Muscle of leg (tissue), 11 donors: ENCODE results near the gene APOBEC2. TPM values are rescaled to one million over a fixed set of nuclear protein-coding genes. Genes with fewer than 3 reads are reported as not detected.

ENCODE experiments used
- DNase-seq: peaks from one replicate; pipeline ENCODE4 v3.0.0; 2013
- H3K27ac ChIP-seq: one replicate; pipeline ENCODE4 v1.5.1; 2013; ENCODE audit warnings: mild to moderate bottlenecking, low read length, control low read depth
- H3K27me3 ChIP-seq: one replicate; pipeline ENCODE4 v1.6.1; 2013; ENCODE audit warnings: low read length; ENCODE audit not compliant: control insufficient read depth, insufficient read depth
- H3K36me3 ChIP-seq: one replicate; pipeline ENCODE4 v1.6.1; 2013; ENCODE audit warnings: low read length; ENCODE audit not compliant: control insufficient read depth, insufficient read depth
- H3K4me1 ChIP-seq: one replicate; pipeline ENCODE4 v1.6.1; 2013; ENCODE audit warnings: low read length; ENCODE audit not compliant: control insufficient read depth, insufficient read depth
- H3K4me3 ChIP-seq: one replicate; pipeline ENCODE4 v1.5.1; 2013; ENCODE audit warnings: low read length, control low read depth
- H3K9me3 ChIP-seq: replicated peaks from 2 replicates; pipeline ENCODE4 v1.6.1; 2013; ENCODE audit warnings: low read depth, low read length; ENCODE audit not compliant: control insufficient read depth
- WGBS: methylation state at CpG from one replicate; pipeline ENCODE4 v1.1.5; 2013; ENCODE audit warnings: missing lambda C conversion rate; ENCODE audit not compliant: insufficient coverage; 5-methylcytosine and 5-hydroxymethylcytosine counted together
- polyA plus RNA-seq, 8 donors: library from polyadenylated mRNA; unstranded; fragments of 120-200 nt; gene quantifications; one replicate each; pipeline versions ENCODE4 v1.2.1 to v1.2.3, GENCODE V29; 2013; ENCODE audit warnings: inconsistent platforms in 1 of 8, low replicate concordance in 1 of 8; ENCODE audit not compliant: insufficient read length in 8 of 8, insufficient read depth in 1 of 8
- total RNA-seq: library from RNA; stranded (reverse); fragments of 120-200 nt; gene quantifications from one replicate; pipeline ENCODE4 v1.2.4, GENCODE V29; 2013

The APOBEC2 gene
- total and polyA plus RNA-seq, 9 donors = 281 to 891 (median 488) TPM

- Histone ChIP-seq H3K4me3 (no peak overlapping the region), H3K27me3 (no peaks in the 10 kb centered on the region), H3K9me3 (peaks cover 3% of the 10 kb centered on the region), H3K4me1 (no peaks in the 10 kb centered on the region), H3K36me3 (no peaks in the 10 kb centered on the region), H3K27ac (no peak overlapping the region)
- no peak for DNase-seq
- WGBS = 91% methylated on average over 1 of the region's 1 CpG
These were observed 35.3 kb upstream of the APOBEC2 start for GRCh38 chr6:41017663-41018062.

- Histone ChIP-seq H3K36me3 (no peaks in the 10 kb centered on the region), H3K27me3 (no peaks in the 10 kb centered on the region), H3K27ac (no peak overlapping the region), H3K4me1 (peaks cover 5% of the 10 kb centered on the region), H3K9me3 (peaks cover 3% of the 10 kb centered on the region), H3K4me3 (no peak overlapping the region)
- no peak for DNase-seq
- 100% methylated on average over 1 of the region's 3 CpGs for WGBS
These were observed 31.2 kb upstream of the APOBEC2 start for GRCh38 chr6:41021832-41022231.

DNA sequence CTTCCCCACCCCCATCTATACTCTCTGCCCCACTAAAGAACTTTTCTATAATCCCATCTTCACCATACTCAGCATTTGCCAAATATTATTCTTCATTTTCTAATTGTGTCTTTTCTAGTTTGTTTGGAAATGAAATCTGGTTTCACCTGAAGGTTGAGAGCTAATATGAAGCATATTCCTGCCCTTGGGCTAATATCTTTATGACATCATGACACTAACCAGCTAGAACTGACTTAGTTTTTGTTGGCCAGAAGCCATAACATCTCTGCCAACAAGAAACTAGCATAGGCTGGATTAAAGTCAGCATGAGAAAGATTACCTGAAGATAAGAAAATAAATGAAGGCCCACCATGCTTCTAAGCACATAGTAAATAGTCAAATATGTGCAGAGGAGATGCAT lies 30.7 kb upstream of the APOBEC2 start:
- no peak for DNase-seq
- H3K27me3 ChIP-seq = no peaks in the 10 kb centered on the region
- no peak overlapping the region for H3K4me3 ChIP-seq
- H3K4me1 ChIP-seq = peaks cover 9% of the 10 kb centered on the region
- no peak overlapping the region for H3K27ac ChIP-seq
- H3K36me3 ChIP-seq = no peaks in the 10 kb centered on the region
- peaks cover 3% of the 10 kb centered on the region for H3K9me3 ChIP-seq

DNA sequence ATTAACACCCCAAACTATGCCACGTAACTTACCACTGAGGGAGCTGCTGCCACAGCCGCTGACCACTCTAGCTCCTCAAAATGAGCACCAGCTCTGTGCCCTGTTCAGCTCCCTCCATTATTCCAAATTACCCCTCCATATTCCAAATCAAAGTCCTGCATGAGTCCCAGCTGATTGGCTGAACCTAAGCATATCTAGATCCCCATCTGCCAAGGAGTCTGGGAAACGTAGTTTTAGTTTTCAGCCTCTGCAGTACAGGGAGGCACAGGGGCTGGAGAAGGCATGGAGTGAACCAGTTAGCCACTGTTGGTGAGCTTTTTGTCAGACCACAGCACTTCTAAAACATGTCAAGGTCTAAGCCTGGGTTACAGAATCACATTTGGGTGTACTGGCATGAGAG lies 29.9 kb upstream of the APOBEC2 start:
- Histone ChIP-seq H3K36me3 (no peaks in the 10 kb centered on the region), H3K9me3 (peaks cover 3% of the 10 kb centered on the region), H3K27me3 (no peaks in the 10 kb centered on the region), H3K4me3 (no peak overlapping the region), H3K27ac (no peak overlapping the region), H3K4me1 (peaks cover 15% of the 10 kb centered on the region)
- WGBS = 100% methylated on average over 2 of the region's 3 CpGs
- DNase-seq = no peak

- peaks cover 28% of the 10 kb centered on the region for H3K4me1 ChIP-seq
- peak; percentile 30 for DNase-seq
- no peaks in the 10 kb centered on the region for H3K27me3 ChIP-seq
- H3K36me3 ChIP-seq = no peaks in the 10 kb centered on the region
- H3K9me3 ChIP-seq = no peaks in the 10 kb centered on the region
- no peak overlapping the region for H3K4me3 ChIP-seq
- H3K27ac ChIP-seq = no peak overlapping the region
- WGBS = 82% methylated on average over 2 of the region's 3 CpGs
These were observed 27.0 kb upstream of the APOBEC2 start for GRCh38 chr6:41025966-41026530.

DNA sequence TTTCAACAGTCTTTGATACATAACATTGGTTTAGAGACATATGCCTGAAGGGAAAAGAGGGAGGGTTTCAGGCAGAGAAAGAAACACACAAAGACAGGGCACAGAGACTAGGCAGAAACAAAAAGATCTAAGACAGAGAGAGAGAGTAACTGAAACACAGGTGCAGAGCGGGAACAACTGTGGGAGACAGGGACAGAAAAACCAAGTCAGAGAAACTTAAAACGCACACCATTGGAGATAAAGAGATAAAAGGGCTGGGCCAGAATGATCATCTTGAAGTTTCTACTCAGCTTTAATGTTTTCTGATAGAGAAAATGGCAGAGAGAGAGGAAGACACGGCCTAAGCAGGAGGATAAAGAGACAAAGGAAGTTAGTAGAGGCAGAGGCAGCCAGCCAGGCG lies 25.8 kb upstream of the APOBEC2 start:
- Histone ChIP-seq H3K27me3 (no peaks in the 10 kb centered on the region), H3K4me3 (peak overlapping the region; percentile 57), H3K36me3 (no peaks in the 10 kb centered on the region), H3K9me3 (no peaks in the 10 kb centered on the region), H3K4me1 (peaks cover 28% of the 10 kb centered on the region), H3K27ac (peak overlapping the region; percentile 75)
- WGBS = 31% methylated on average over 3 of the region's 4 CpGs
- DNase-seq = no peak

- Histone ChIP-seq H3K4me3 (peak overlapping the region; percentile 57), H3K36me3 (no peaks in the 10 kb centered on the region), H3K27me3 (no peaks in the 10 kb centered on the region), H3K9me3 (no peaks in the 10 kb centered on the region), H3K27ac (peak overlapping the region; percentile 81), H3K4me1 (peaks cover 28% of the 10 kb centered on the region)
- peak; percentile 89 for DNase-seq
- 0% methylated on average over 45 of the region's 45 CpGs for WGBS
These were observed 25.0 kb upstream of the APOBEC2 start for GRCh38 chr6:41027799-41028560.

DNA sequence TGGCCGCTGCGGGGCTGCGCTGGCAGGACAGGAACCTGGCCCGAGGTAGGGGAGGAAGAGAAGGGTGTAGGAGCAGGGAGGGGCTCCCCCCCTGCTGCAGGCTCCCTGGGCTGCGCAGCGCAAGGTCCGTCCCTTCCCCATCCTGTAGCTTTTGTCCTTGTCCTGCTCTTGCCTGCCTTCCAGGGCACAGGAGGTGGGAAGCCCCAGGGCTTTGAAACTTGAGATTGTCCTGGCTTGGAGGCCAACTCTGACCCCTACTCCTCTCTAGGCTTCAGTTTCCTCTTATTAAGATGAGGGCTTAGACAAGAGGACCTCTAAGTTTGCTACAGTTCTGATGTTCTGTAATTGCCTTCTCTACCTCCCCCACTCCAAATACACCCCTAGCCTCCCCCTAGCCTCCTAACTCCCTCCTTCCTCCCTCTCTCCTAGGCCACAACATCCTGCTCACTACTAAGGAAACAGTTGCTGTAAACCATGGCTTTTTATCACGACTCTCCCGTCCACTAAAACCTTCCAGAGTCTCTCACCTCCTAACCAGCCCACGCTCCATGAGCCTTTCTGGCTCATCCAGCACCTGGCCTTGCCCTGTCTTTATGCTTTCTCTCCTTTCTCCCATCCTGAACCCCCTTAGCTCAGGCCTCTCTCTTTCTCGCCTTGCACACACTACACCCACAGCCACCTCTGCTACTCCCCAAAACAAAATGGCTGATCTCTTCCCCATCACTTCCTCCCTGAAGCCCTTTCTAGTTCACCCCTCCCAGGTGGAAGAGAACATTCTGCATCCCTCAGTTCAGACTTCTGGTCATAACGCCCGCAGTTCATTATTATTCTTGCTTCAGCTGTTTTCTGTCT lies 24.2 kb upstream of the APOBEC2 start:
- 41% methylated on average over 7 of the region's 13 CpGs for WGBS
- peaks cover 28% of the 10 kb centered on the region for H3K4me1 ChIP-seq
- peak; percentile 44 for DNase-seq
- H3K36me3 ChIP-seq = no peaks in the 10 kb centered on the region
- H3K4me3 ChIP-seq = peak overlapping the region; percentile 57
- peak overlapping the region; percentile 81 for H3K27ac ChIP-seq
- no peaks in the 10 kb centered on the region for H3K9me3 ChIP-seq
- H3K27me3 ChIP-seq = no peaks in the 10 kb centered on the region

DNA sequence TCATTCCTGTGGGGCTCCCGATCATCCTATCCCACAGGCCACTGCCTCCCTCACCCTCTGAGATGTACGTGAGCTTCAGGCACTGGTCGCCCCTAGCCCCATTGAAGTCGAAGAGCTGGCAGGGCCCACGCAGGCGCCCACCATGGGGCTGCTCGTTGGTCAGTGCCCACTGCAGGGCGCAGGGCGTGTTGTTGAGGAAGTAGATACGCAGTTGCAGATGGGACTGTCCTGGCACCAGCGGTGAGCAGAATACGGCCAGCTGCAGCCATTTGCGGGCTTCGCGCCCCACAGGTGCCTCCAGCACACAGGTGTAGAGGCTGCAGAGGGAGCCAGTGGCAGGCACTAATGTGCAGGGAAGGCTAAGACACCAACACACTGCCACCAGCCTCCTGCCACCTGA lies 20.2 kb upstream of the APOBEC2 start:
- H3K27me3 ChIP-seq = no peaks in the 10 kb centered on the region
- peaks cover 22% of the 10 kb centered on the region for H3K4me1 ChIP-seq
- DNase-seq = no peak
- H3K27ac ChIP-seq = no peak overlapping the region
- no peaks in the 10 kb centered on the region for H3K36me3 ChIP-seq
- no peak overlapping the region for H3K4me3 ChIP-seq
- WGBS = 91% methylated on average over 12 of the region's 15 CpGs
- H3K9me3 ChIP-seq = no peaks in the 10 kb centered on the region

GRCh38 chr6:41033776-41034175 lies 19.2 kb upstream of the APOBEC2 start:
- Histone ChIP-seq H3K9me3 (no peaks in the 10 kb centered on the region), H3K4me1 (peaks cover 15% of the 10 kb centered on the region), H3K27me3 (no peaks in the 10 kb centered on the region), H3K4me3 (no peak overlapping the region), H3K27ac (no peak overlapping the region), H3K36me3 (no peaks in the 10 kb centered on the region)
- 85% methylated on average over 13 of the region's 13 CpGs for WGBS
- no peak for DNase-seq
